ENCODE data around the gene MEGF11.

Gene MEGF11

GRCh38 chr15:66139591-66140207 lies 113.9 kb downstream of the MEGF11 start:
- no peak for DNase-seq (ENCODE audit: low read depth)

- DNase-seq (ENCODE audit: low read depth), result no peak
Observed at GRCh38 chr15:66138892-66139590, 114.5 kb downstream of the MEGF11 start.

- no peak for DNase-seq (ENCODE audit: low read depth)
Observed at GRCh38 chr15:66138096-66138783, 115.3 kb downstream of the MEGF11 start.

GRCh38 chr15:66136948-66137347 lies 116.6 kb downstream of the MEGF11 start:
- DNase-seq (ENCODE audit: low read depth), result no peak

- no peak for DNase-seq (ENCODE audit: low read depth)
Observed at GRCh38 chr15:66135664-66136063, 117.9 kb downstream of the MEGF11 start.

GRCh38 chr15:66134284-66134683 lies 119.3 kb downstream of the MEGF11 start:
- no peak for DNase-seq (ENCODE audit: low read depth)

GRCh38 chr15:66133247-66133885 lies 120.2 kb downstream of the MEGF11 start:
- no peak for DNase-seq (ENCODE audit: low read depth)

- DNase-seq (ENCODE audit: low read depth), result no peak
Observed at GRCh38 chr15:66132251-66132816, 121.2 kb downstream of the MEGF11 start.

GRCh38 chr15:66131831-66132230 lies 121.7 kb downstream of the MEGF11 start:
- no peak for DNase-seq (ENCODE audit: low read depth)

GRCh38 chr15:66131200-66131599 lies 122.3 kb downstream of the MEGF11 start:
- no peak for DNase-seq (ENCODE audit: low read depth)

GRCh38 chr15:66130496-66131034 lies 123.0 kb downstream of the MEGF11 start:
- DNase-seq (ENCODE audit: low read depth), result no peak

- no peak for DNase-seq (ENCODE audit: low read depth)
Observed at GRCh38 chr15:66129586-66129985, 124.0 kb downstream of the MEGF11 start.

- DNase-seq (ENCODE audit: low read depth), result no peak
Observed at GRCh38 chr15:66128116-66128680, 125.4 kb downstream of the MEGF11 start.

- no peak for DNase-seq (ENCODE audit: low read depth)
Observed at GRCh38 chr15:66126456-66126855, 127.1 kb downstream of the MEGF11 start.

GRCh38 chr15:66126031-66126441 lies 127.5 kb downstream of the MEGF11 start:
- DNase-seq (ENCODE audit: low read depth), result no peak

- no peak for DNase-seq (ENCODE audit: low read depth)
Observed at GRCh38 chr15:66124651-66125050, 128.9 kb downstream of the MEGF11 start.

GRCh38 chr15:66123799-66124198 lies 129.8 kb downstream of the MEGF11 start:
- no peak for DNase-seq (ENCODE audit: low read depth)

GRCh38 chr15:66120422-66120821 lies 133.1 kb downstream of the MEGF11 start:
- no peak for DNase-seq (ENCODE audit: low read depth)

GRCh38 chr15:66117841-66118240 lies 135.7 kb downstream of the MEGF11 start:
- no peak for DNase-seq (ENCODE audit: low read depth)

- DNase-seq (ENCODE audit: low read depth), result no peak
Observed at GRCh38 chr15:66115568-66116206, 137.9 kb downstream of the MEGF11 start.

GRCh38 chr15:66114863-66115425 lies 138.6 kb downstream of the MEGF11 start:
- no peak for DNase-seq (ENCODE audit: low read depth)
